ENCODE results near the gene TEAD1. TPM values are rescaled to one million over a fixed set of nuclear protein-coding genes. Genes with fewer than 3 reads are reported as not detected.

The TEAD1 gene
- total RNA-seq, 2 experiments from 2014 or later, result 5.6 to 10.8 TPM

- no peak overlapping the region for H3K4me2 ChIP-seq (ENCODE audit: low read length)
- no peak for DNase-seq (ENCODE audit: low spot score)
- H2AFZ ChIP-seq (ENCODE audit: low read length), result no peak overlapping the region
- no peaks in the 10 kb centered on the region for H3K4me1 ChIP-seq (ENCODE audit: insufficient read depth, low read length, poor library complexity, severe bottlenecking)
- BruUV-seq (replicated peaks), result no TSS peak
- TF ChIP-seq EZH2phosphoT487 (IDR thresholded peaks at IDR 0.05; ENCODE audit: borderline replicate concordance, low read depth, low read length) (no peak), CTCF (conservative IDR thresholded peaks at IDR 0.05; ENCODE audit: low read length) (no peak)
- no peaks in the 10 kb centered on the region for H3K9me2 ChIP-seq (ENCODE audit: insufficient read depth, low read length)
- no peak overlapping the region for H3K4me3 ChIP-seq (ENCODE audit: low read depth, low read length, poor library complexity, severe bottlenecking)
- CTCF ChIA-PET (ENCODE audit: unreplicated experiment), result no interaction called here
- H3K36me3 ChIP-seq (ENCODE audit: insufficient read depth, low read length), result peaks cover 7% of the 10 kb centered on the region; the same call in 1 of the 2 replicates
- H4K20me1 ChIP-seq (ENCODE audit: insufficient read depth, low read length), result no peaks in the 10 kb centered on the region
- POLR2A ChIA-PET, result no interaction called here
- no peaks in the 10 kb centered on the region for H3K79me2 ChIP-seq (ENCODE audit: insufficient read depth, low read depth, low read length)
- intact Hi-C loops (cut with micrococcal nuclease; ENCODE audit: unreplicated experiment), result no loop called here
- H3K27ac ChIP-seq (ENCODE audit: low read depth, low read length, poor library complexity, severe bottlenecking), result no peak overlapping the region
- H3K9me3 ChIP-seq (ENCODE audit: low read length), result no peaks in the 10 kb centered on the region
Observed at GRCh38 chr11:12905435-12905834, 231.2 kb downstream of the TEAD1 start.

- Histone ChIP-seq H3K36me3 (ENCODE audit: insufficient read depth, low read length) (peaks cover 7% of the 10 kb centered on the region; the same call in 1 of the 2 replicates), H3K27ac (ENCODE audit: low read depth, low read length, poor library complexity, severe bottlenecking) (no peak overlapping the region), H3K4me2 (ENCODE audit: low read length) (no peak overlapping the region), H3K79me2 (ENCODE audit: insufficient read depth, low read depth, low read length) (no peaks in the 10 kb centered on the region), H3K9me3 (ENCODE audit: low read length) (no peaks in the 10 kb centered on the region), H3K4me3 (ENCODE audit: low read depth, low read length, poor library complexity, severe bottlenecking) (no peak overlapping the region), H2AFZ (ENCODE audit: low read length) (no peak overlapping the region), H3K4me1 (ENCODE audit: insufficient read depth, low read length, poor library complexity, severe bottlenecking) (no peaks in the 10 kb centered on the region), H3K9me2 (ENCODE audit: insufficient read depth, low read length) (no peaks in the 10 kb centered on the region), H4K20me1 (ENCODE audit: insufficient read depth, low read length) (no peaks in the 10 kb centered on the region)
- no peak for TF ChIP-seq CTCF (conservative IDR thresholded peaks at IDR 0.05; ENCODE audit: low read length)
- ChIA-PET POLR2A (interaction anchor here (0.7 kb wide), 1 partner anchor 32 kb away, joined by 5 read pairs; no protein-coding TSS in a partner anchor), CTCF (ENCODE audit: unreplicated experiment) (no interaction called here)
- BruUV-seq (replicated peaks), result no TSS peak
- no peak for DNase-seq (ENCODE audit: low spot score)
- intact Hi-C loops (cut with micrococcal nuclease; ENCODE audit: unreplicated experiment), result no loop called here
Observed at GRCh38 chr11:12906501-12906900, 232.3 kb downstream of the TEAD1 start.

- intact Hi-C loops (cut with micrococcal nuclease; ENCODE audit: unreplicated experiment), result no loop called here
Observed at GRCh38 chr11:12909879-12910278, 235.7 kb downstream of the TEAD1 start.

More at GRCh38 chr11:12909879-12910278, 235.7 kb downstream of the TEAD1 start:
- no TSS peak for BruUV-seq (replicated peaks)
- Histone ChIP-seq H4K20me1 (ENCODE audit: insufficient read depth, low read length) (no peaks in the 10 kb centered on the region), H3K79me2 (ENCODE audit: insufficient read depth, low read depth, low read length) (no peaks in the 10 kb centered on the region), H2AFZ (ENCODE audit: low read length) (no peak overlapping the region), H3K4me1 (ENCODE audit: insufficient read depth, low read length, poor library complexity, severe bottlenecking) (no peaks in the 10 kb centered on the region), H3K4me2 (ENCODE audit: low read length) (no peak overlapping the region), H3K9me3 (ENCODE audit: low read length) (no peaks in the 10 kb centered on the region), H3K9me2 (ENCODE audit: insufficient read depth, low read length) (no peaks in the 10 kb centered on the region), H3K27ac (ENCODE audit: low read depth, low read length, poor library complexity, severe bottlenecking) (no peak overlapping the region), H3K4me3 (ENCODE audit: low read depth, low read length, poor library complexity, severe bottlenecking) (no peak overlapping the region), H3K36me3 (ENCODE audit: insufficient read depth, low read length) (no peaks in the 10 kb centered on the region)
- TF ChIP-seq CTCF (conservative IDR thresholded peaks at IDR 0.05; ENCODE audit: low read length) (no peak), EZH2phosphoT487 (IDR thresholded peaks at IDR 0.05; ENCODE audit: borderline replicate concordance, low read depth, low read length) (no peak)
- ChIA-PET POLR2A (no interaction called here), CTCF (ENCODE audit: unreplicated experiment) (no interaction called here)
- DNase-seq (ENCODE audit: low spot score), result no peak
